Posterior cingulate gyrus (tissue), 11 donors: ENCODE data around the gene CDKAL1.

Experiments
- DNase-seq, 10 donors: peaks; one replicate each; pipeline versions ENCODE4 v3.0.0 to v3.0.0-alpha.2; 2020 to 2021; ENCODE audit warnings: mixed read lengths in 3 of 10
- intact Hi-C: fragments of 100-400 bp; cut with DNase I; formaldehyde crosslinking; loops from one replicate; pipeline ENCODE4 v1.15.1; 2023

CDKAL1 gene

GRCh38 chr6:21110684-21111083 lies 576.4 kb downstream of the CDKAL1 start:
- intact Hi-C loops = no loop called here
- DNase-seq = no peak

GRCh38 chr6:21111093-21111725 lies 577.0 kb downstream of the CDKAL1 start:
- intact Hi-C loops = no loop called here
- no peak for DNase-seq

GRCh38 chr6:21115111-21115510 lies 580.9 kb downstream of the CDKAL1 start:
- no peak for DNase-seq
- intact Hi-C loops = no loop called here

- intact Hi-C loops = no loop called here
- no peak for DNase-seq
Measured at GRCh38 chr6:21116736-21117135, 582.5 kb downstream of the CDKAL1 start.

- no peak for DNase-seq
- intact Hi-C loops = no loop called here
Measured at GRCh38 chr6:21118216-21118780, 584.0 kb downstream of the CDKAL1 start.

GRCh38 chr6:21121636-21122136 lies 587.4 kb downstream of the CDKAL1 start:
- intact Hi-C loops = no loop called here
- DNase-seq = no peak

- DNase-seq = no peak
Measured at GRCh38 chr6:21123507-21124436, 589.5 kb downstream of the CDKAL1 start.

GRCh38 chr6:21128601-21129000 lies 594.3 kb downstream of the CDKAL1 start:
- DNase-seq = no peak
- intact Hi-C loops = no loop called here

More at GRCh38 chr6:21123507-21124436, 589.5 kb downstream of the CDKAL1 start:
- intact Hi-C loops = no loop called here

- intact Hi-C loops = no loop called here
- no peak for DNase-seq
Measured at GRCh38 chr6:21131406-21131805, 597.1 kb downstream of the CDKAL1 start.

- DNase-seq = no peak
- intact Hi-C loops = no loop called here
Measured at GRCh38 chr6:21132446-21132845, 598.2 kb downstream of the CDKAL1 start.

GRCh38 chr6:21132856-21133838 lies 598.9 kb downstream of the CDKAL1 start:
- intact Hi-C loops = no loop called here

GRCh38 chr6:21133901-21134300 lies 599.6 kb downstream of the CDKAL1 start:
- intact Hi-C loops = no loop called here
- DNase-seq = no peak

More at GRCh38 chr6:21132856-21133838, 598.9 kb downstream of the CDKAL1 start:
- no peak for DNase-seq

- intact Hi-C loops = no loop called here
- no peak for DNase-seq
Measured at GRCh38 chr6:21134356-21134755, 600.1 kb downstream of the CDKAL1 start.

GRCh38 chr6:21135484-21136013 lies 601.3 kb downstream of the CDKAL1 start:
- intact Hi-C loops = no loop called here
- no peak for DNase-seq

- intact Hi-C loops = no loop called here
- DNase-seq = no peak
Measured at GRCh38 chr6:21137700-21138335, 603.6 kb downstream of the CDKAL1 start.

- intact Hi-C loops = no loop called here
Measured at GRCh38 chr6:21138336-21139069, 604.2 kb downstream of the CDKAL1 start.

GRCh38 chr6:21140966-21141365 lies 606.7 kb downstream of the CDKAL1 start:
- DNase-seq = no peak
- intact Hi-C loops = no loop called here

More at GRCh38 chr6:21138336-21139069, 604.2 kb downstream of the CDKAL1 start:
- DNase-seq = no peak

- intact Hi-C loops = no loop called here
- DNase-seq = no peak
Measured at GRCh38 chr6:21141616-21142303, 607.5 kb downstream of the CDKAL1 start.
